ENCODE results near the gene MT4. TPM values are rescaled to one million over a fixed set of nuclear protein-coding genes. Genes with fewer than 3 reads are reported as not detected.
A peak's percentile ranks its signal among the peaks of the same experiment; 100 is the strongest.

MT4 gene
- total RNA-seq, 4 donors from 2014 or later: not detected

- ATAC-seq (ENCODE audit: low FRiP score) (peak; percentile 24), DNase-seq (ENCODE audit: low spot score) (no peak)
- TF ChIP-seq CTCF (IDR thresholded peaks at IDR 0.05): no peak
Observed at GRCh38 chr16:56589141-56590039, 24.5 kb downstream of the MT4 start, which contains the start of gene MT3. Gene MT3 (plus strand): TSS chr16:56589528. CDS start chr16:56589591, 63 bp downstream.

GRCh38 chr16:56591377-56592060 lies 26.6 kb downstream of the MT4 start:
- no peak for ATAC-seq (ENCODE audit: low FRiP score)
- DNase-seq (ENCODE audit: low spot score): no peak
- no peak for TF ChIP-seq CTCF (IDR thresholded peaks at IDR 0.05)

- no peak for ATAC-seq (ENCODE audit: low FRiP score)
- TF ChIP-seq CTCF (IDR thresholded peaks at IDR 0.05): no peak
- DNase-seq (ENCODE audit: low spot score): no peak
Observed at GRCh38 chr16:56593573-56594291, 28.9 kb downstream of the MT4 start.

- TF ChIP-seq CTCF (IDR thresholded peaks at IDR 0.05): no peak
- no peak for ATAC-seq (ENCODE audit: low FRiP score)
- no peak for DNase-seq (ENCODE audit: low spot score)
Observed at GRCh38 chr16:56594292-56594619, 29.4 kb downstream of the MT4 start.

GRCh38 chr16:56600398-56600999 lies 35.6 kb downstream of the MT4 start:
- DNase-seq (ENCODE audit: low spot score) (no peak), ATAC-seq (ENCODE audit: low FRiP score) (no peak)
- peak in 1 of 3 donors; percentile 68 for TF ChIP-seq CTCF (IDR thresholded peaks at IDR 0.05)

- no peak for DNase-seq (ENCODE audit: low spot score)
- no peak for ATAC-seq (ENCODE audit: low FRiP score)
Observed at GRCh38 chr16:56601325-56601724, 36.5 kb downstream of the MT4 start.

More at GRCh38 chr16:56601325-56601724, 36.5 kb downstream of the MT4 start:
- TF ChIP-seq CTCF (IDR thresholded peaks at IDR 0.05): no peak
